HK-2 (cell line): ENCODE data around the gene LRRN2.

Source experiments
- DNase-seq: peaks from one replicate; pipeline ENCODE4 v3.0.0-alpha.2; 2018; ENCODE audit not compliant: unreplicated experiment

LRRN2 gene

GRCh38 chr1:204602111-204602579 is 83.4 kb downstream of the LRRN2 start:
- no peak for DNase-seq

GRCh38 chr1:204600968-204601367 is 84.6 kb downstream of the LRRN2 start:
- DNase-seq = no peak

GRCh38 chr1:204600203-204600602 is 85.3 kb downstream of the LRRN2 start:
- no peak for DNase-seq

- no peak for DNase-seq
These were observed 85.9 kb downstream of the LRRN2 start for GRCh38 chr1:204599596-204599995.

GRCh38 chr1:204599098-204599497 is 86.4 kb downstream of the LRRN2 start:
- no peak for DNase-seq

- no peak for DNase-seq
These were observed 87.1 kb downstream of the LRRN2 start for GRCh38 chr1:204598319-204598969.

GRCh38 chr1:204592246-204592948 is 93.1 kb downstream of the LRRN2 start:
- no peak for DNase-seq

- DNase-seq = no peak
These were observed 94.0 kb downstream of the LRRN2 start for GRCh38 chr1:204591473-204592090.

GRCh38 chr1:204589409-204590038 is 96.0 kb downstream of the LRRN2 start:
- DNase-seq = no peak

GRCh38 chr1:204588826-204589225 is 96.7 kb downstream of the LRRN2 start:
- DNase-seq = no peak

- no peak for DNase-seq
These were observed 97.9 kb downstream of the LRRN2 start for GRCh38 chr1:204587621-204588020.

GRCh38 chr1:204584699-204585372 is 100.7 kb downstream of the LRRN2 start:
- no peak for DNase-seq

- DNase-seq = no peak
These were observed 101.5 kb downstream of the LRRN2 start for GRCh38 chr1:204583909-204584632.

GRCh38 chr1:204581759-204582158 is 103.8 kb downstream of the LRRN2 start:
- no peak for DNase-seq

GRCh38 chr1:204580862-204581261 is 104.7 kb downstream of the LRRN2 start:
- no peak for DNase-seq

- DNase-seq = no peak
These were observed 105.9 kb downstream of the LRRN2 start for GRCh38 chr1:204579681-204580080.

GRCh38 chr1:204578867-204579664 is 106.5 kb downstream of the LRRN2 start:
- no peak for DNase-seq

GRCh38 chr1:204577794-204578478 is 107.6 kb downstream of the LRRN2 start:
- DNase-seq = no peak

- DNase-seq = no peak
These were observed 109.1 kb downstream of the LRRN2 start for GRCh38 chr1:204576422-204576821.
